Ishikawa (cell line): Measurements from ENCODE around the gene KIAA1549.

Source experiments
- CEBPB ChIP-seq: IDR thresholded peaks from 2 replicates; pipeline ENCODE4 v1.6.1; 2012
- CREB1 ChIP-seq: IDR thresholded peaks from 2 replicates; pipeline ENCODE4 v1.6.1; 2012; ENCODE audit warnings: low read depth
- EGR1 ChIP-seq: IDR thresholded peaks from 2 replicates; pipeline ENCODE4 v1.6.1; 2012
- EP300 ChIP-seq: IDR thresholded peaks from 2 replicates; pipeline ENCODE4 v1.6.1; 2012; ENCODE audit warnings: borderline replicate concordance
- FOXM1 ChIP-seq: IDR thresholded peaks from 2 replicates; pipeline ENCODE4 v1.6.1; 2012; ENCODE audit warnings: low read depth, borderline replicate concordance
- NFIC ChIP-seq: IDR thresholded peaks from 2 replicates; pipeline ENCODE4 v1.6.1; 2012
- RAD21 ChIP-seq: IDR thresholded peaks from 2 replicates; pipeline ENCODE4 v1.6.1; 2012; ENCODE audit warnings: low read depth
- TAF1 ChIP-seq: IDR thresholded peaks from 2 replicates; pipeline ENCODE4 v1.6.1; 2012; ENCODE audit warnings: low read depth, mild to moderate bottlenecking
- TCF12 ChIP-seq: IDR thresholded peaks from 2 replicates; pipeline ENCODE4 v1.6.1; 2012; ENCODE audit warnings: low read depth
- TEAD4 ChIP-seq: IDR thresholded peaks from 2 replicates; pipeline ENCODE4 v1.6.1; 2012
- YY1 ChIP-seq: IDR thresholded peaks from 2 replicates; pipeline ENCODE4 v1.6.1; 2012; ENCODE audit warnings: low read depth
- ZBTB7A ChIP-seq: IDR thresholded peaks from 2 replicates; pipeline ENCODE4 v1.6.1; 2012; ENCODE audit warnings: low read depth
- TF ChIP-seq, protein P1 (sequence below): IDR thresholded peaks from 2 replicates; pipeline ENCODE4 v1.6.1; 2012
- TF ChIP-seq, protein P2 (sequence below): IDR thresholded peaks from 2 replicates; pipeline ENCODE4 v1.6.1; 2012
- TF ChIP-seq, protein P3 (sequence below): IDR thresholded peaks from 2 replicates; pipeline ENCODE4 v1.6.1; 2012; ENCODE audit warnings: low read depth, mild to moderate bottlenecking

Gene KIAA1549

DNA sequence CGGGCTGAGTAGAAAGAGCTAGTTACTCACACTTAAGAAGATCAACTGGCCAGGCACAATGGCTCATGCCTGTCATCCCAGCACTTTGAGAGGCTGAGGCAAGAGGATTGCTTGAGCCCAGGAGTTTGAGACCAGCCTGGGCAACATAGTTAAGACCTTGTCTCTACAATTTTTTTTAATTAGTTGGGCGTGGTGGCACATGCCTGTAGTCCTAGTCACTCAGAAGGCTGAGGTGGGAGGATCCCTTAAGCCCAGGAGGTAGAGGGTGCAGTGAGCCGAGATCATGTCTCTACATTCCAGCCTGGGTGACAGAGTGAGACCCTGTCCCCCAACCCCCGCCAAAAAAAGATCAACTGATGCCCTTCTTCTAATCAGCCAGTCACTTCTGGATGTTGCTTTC lies 108.6 kb downstream of the KIAA1549 start:
- peak; percentile 56; the same call in 1 of the 2 replicates for TF ChIP-seq TEAD4
- TF ChIP-seq, protein P1, sequence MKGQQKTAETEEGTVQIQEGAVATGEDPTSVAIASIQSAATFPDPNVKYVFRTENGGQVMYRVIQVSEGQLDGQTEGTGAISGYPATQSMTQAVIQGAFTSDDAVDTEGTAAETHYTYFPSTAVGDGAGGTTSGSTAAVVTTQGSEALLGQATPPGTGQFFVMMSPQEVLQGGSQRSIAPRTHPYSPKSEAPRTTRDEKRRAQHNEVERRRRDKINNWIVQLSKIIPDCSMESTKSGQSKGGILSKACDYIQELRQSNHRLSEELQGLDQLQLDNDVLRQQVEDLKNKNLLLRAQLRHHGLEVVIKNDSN: no peak

DNA sequence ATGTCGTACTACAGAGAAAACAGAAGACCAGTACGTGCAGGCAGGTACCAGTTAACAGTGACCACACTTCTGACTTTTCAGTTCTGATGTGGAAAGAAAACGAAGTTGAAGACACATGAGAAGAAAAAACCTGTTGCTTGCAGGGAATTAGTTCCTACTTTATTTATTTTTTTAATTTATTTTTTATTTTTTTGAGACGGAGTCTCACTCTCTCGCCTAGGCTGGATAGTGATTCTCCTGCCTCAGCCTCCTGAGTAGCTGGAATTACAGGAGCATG lies 109.4 kb downstream of the KIAA1549 start:
- TF ChIP-seq CEBPB (no peak), ZBTB7A (no peak), FOXM1 (no peak), NFIC (no peak), TEAD4 (no peak), EP300 (no peak), RAD21 (no peak), TAF1 (no peak), EGR1 (no peak), YY1 (no peak), TCF12 (no peak), CREB1 (no peak)
- TF ChIP-seq, protein P2, sequence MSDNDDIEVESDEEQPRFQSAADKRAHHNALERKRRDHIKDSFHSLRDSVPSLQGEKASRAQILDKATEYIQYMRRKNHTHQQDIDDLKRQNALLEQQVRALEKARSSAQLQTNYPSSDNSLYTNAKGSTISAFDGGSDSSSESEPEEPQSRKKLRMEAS: no peak
- TF ChIP-seq, protein P3, sequence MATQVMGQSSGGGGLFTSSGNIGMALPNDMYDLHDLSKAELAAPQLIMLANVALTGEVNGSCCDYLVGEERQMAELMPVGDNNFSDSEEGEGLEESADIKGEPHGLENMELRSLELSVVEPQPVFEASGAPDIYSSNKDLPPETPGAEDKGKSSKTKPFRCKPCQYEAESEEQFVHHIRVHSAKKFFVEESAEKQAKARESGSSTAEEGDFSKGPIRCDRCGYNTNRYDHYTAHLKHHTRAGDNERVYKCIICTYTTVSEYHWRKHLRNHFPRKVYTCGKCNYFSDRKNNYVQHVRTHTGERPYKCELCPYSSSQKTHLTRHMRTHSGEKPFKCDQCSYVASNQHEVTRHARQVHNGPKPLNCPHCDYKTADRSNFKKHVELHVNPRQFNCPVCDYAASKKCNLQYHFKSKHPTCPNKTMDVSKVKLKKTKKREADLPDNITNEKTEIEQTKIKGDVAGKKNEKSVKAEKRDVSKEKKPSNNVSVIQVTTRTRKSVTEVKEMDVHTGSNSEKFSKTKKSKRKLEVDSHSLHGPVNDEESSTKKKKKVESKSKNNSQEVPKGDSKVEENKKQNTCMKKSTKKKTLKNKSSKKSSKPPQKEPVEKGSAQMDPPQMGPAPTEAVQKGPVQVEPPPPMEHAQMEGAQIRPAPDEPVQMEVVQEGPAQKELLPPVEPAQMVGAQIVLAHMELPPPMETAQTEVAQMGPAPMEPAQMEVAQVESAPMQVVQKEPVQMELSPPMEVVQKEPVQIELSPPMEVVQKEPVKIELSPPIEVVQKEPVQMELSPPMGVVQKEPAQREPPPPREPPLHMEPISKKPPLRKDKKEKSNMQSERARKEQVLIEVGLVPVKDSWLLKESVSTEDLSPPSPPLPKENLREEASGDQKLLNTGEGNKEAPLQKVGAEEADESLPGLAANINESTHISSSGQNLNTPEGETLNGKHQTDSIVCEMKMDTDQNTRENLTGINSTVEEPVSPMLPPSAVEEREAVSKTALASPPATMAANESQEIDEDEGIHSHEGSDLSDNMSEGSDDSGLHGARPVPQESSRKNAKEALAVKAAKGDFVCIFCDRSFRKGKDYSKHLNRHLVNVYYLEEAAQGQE: no peak
- TF ChIP-seq, protein P1: no peak

DNA sequence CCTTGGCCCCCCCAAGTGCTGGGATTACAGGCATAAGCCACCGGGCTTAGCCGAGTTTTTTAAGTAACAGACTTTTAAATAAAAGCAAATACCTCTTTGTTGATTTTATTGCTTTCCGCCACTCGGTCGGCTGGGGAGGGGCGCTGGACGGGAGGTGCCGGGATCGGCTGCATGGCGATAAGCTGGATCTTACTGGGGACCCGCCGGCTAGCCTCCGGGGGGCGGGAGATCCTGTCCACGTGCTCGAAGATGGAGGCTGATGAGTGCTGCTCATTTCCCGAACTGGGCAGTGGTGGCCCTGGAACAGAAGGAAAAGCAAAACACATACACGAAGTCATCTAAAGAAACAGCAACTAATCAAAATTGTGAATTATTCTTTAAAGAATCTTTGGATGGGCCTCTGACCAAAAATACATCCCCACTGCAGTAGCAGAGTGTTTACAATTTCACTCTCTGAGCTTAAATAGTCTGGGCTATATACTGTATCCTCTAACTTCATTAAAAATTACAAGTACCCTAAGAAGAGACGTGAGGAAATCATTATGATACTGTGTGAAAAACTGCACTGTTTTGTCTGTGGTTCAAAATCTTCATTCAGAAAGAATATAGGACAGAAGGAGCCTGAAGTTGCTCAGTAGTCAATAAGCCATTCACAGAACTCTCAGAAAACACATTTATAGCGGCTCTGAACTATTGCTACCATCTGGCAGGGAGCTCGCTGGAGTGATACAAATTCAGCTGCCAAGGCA lies 110.0 kb downstream of the KIAA1549 start:
- TF ChIP-seq EP300: no peak
- no peak for TF ChIP-seq TCF12
- no peak for TF ChIP-seq RAD21
- no peak for TF ChIP-seq TAF1
- no peak for TF ChIP-seq CREB1
- no peak for TF ChIP-seq FOXM1
- TF ChIP-seq ZBTB7A: no peak
- TF ChIP-seq, protein P2: no peak
- TF ChIP-seq NFIC: no peak
- TF ChIP-seq, protein P1: no peak
- TF ChIP-seq, protein P3: no peak
- TF ChIP-seq TEAD4: no peak
- TF ChIP-seq CEBPB: no peak
- no peak for TF ChIP-seq EGR1
- no peak for TF ChIP-seq YY1

DNA sequence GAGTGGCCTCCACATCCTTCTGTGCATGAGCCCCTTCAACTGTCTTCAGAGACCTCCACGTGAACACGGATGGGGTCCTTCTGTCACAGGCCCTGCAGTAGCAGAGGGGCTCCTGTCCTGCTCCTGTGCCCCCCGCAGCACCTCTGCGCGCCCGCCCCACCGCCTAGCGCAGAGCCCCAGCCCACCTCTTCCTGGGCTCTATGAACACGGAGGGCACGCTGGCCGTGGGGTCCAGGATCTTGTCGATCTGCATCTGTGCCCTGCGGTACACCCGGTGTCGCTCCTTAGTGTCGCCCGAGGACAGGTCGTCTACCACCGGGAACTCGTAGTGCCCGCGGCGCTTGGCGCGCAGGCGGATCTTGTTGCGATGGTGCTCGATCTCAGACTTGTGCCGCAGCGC lies 111.8 kb downstream of the KIAA1549 start:
- TF ChIP-seq EGR1: no peak
- TF ChIP-seq RAD21: no peak
- no peak for TF ChIP-seq CEBPB
- TF ChIP-seq TEAD4: no peak
- no peak for TF ChIP-seq YY1
- TF ChIP-seq, protein P1: no peak
- TF ChIP-seq TCF12: no peak
- TF ChIP-seq, protein P3: no peak
- TF ChIP-seq, protein P2: no peak
- no peak for TF ChIP-seq CREB1
- TF ChIP-seq TAF1: no peak
- no peak for TF ChIP-seq NFIC
- TF ChIP-seq EP300: no peak
